GM12875 (cell line): ENCODE measurements around the gene TET3.

Experiments used
- H3K4me3 ChIP-seq: one replicate; pipeline ENCODE4 v1.5.1; 2011; ENCODE audit warnings: low read depth, low read length, control low read depth
- TF ChIP-seq, protein P1 (sequence below): IDR thresholded peaks from 2 replicates; pipeline ENCODE4 v1.5.1; 2011; ENCODE audit warnings: low read depth, mild to moderate bottlenecking, control low read depth, inconsistent platforms, low read length, moderate library complexity, borderline replicate concordance; ENCODE audit not compliant: insufficient read depth

Gene TET3

DNA sequence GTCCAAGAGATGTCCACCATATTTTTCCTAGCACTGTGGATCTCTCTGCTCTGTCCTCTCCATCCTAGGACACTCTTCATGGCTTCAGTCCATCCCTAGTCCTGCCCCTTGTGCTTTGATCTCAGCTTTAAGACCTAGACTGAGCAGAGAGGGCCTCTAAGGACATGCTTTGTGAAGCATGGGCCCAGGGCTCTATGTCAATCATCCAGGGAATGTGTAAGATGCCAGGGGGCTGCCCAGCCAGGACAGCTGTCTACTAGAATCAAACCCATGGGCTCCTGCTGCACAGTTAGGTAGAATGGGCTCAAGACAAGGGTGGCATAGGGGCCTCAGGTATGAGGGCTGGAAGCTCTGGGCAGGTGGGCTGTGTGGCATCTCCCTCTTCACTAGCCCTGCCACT lies 24.9 kb downstream of the TET3 start:
- TF ChIP-seq, protein P1, sequence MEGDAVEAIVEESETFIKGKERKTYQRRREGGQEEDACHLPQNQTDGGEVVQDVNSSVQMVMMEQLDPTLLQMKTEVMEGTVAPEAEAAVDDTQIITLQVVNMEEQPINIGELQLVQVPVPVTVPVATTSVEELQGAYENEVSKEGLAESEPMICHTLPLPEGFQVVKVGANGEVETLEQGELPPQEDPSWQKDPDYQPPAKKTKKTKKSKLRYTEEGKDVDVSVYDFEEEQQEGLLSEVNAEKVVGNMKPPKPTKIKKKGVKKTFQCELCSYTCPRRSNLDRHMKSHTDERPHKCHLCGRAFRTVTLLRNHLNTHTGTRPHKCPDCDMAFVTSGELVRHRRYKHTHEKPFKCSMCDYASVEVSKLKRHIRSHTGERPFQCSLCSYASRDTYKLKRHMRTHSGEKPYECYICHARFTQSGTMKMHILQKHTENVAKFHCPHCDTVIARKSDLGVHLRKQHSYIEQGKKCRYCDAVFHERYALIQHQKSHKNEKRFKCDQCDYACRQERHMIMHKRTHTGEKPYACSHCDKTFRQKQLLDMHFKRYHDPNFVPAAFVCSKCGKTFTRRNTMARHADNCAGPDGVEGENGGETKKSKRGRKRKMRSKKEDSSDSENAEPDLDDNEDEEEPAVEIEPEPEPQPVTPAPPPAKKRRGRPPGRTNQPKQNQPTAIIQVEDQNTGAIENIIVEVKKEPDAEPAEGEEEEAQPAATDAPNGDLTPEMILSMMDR = no peak
- H3K4me3 ChIP-seq = no peak overlapping the region

DNA sequence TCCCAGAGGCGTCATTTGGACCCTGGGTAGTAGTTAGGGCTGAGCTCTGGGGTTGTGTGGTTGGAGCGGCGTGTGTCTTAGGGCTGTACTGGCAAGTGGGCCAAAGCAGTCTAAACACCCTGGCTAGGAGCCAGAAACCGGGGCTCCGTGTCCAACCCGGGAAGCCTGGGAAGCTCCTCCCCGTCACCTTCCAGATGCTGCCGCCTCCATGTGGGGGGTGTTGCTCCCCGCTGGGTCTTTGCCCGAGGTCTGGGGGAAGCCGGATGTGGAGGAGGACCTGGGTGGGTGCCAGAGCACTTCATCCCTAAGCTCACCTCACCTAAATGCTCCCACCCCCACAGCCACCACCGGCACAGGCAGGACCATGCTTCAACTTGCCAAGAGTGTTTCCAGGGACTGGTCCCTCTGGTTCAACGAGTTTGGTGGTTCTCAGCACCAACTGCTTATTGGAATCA lies 25.4 kb downstream of the TET3 start:
- TF ChIP-seq, protein P1 = no peak
- no peak overlapping the region for H3K4me3 ChIP-seq

DNA sequence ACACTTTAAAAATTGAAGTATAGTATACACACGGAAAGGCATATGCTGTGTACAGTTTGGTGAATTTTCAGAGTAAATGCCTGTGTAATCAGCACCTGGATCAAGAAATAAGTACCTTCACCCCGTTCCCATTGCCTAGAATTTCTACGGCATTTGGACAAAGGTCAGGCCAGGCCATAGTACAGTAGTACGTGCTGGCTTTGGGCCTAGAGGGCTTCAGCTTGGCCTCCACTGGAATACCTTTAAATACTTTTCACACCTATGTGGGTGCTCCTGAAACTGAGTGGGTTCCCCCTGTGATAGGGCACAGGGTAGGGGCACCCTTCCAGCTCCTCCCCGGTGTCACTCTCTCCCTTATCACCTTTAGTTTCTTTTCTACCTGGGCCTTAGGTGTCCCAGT lies 26.5 kb downstream of the TET3 start:
- TF ChIP-seq, protein P1 = no peak
- no peak overlapping the region for H3K4me3 ChIP-seq

DNA sequence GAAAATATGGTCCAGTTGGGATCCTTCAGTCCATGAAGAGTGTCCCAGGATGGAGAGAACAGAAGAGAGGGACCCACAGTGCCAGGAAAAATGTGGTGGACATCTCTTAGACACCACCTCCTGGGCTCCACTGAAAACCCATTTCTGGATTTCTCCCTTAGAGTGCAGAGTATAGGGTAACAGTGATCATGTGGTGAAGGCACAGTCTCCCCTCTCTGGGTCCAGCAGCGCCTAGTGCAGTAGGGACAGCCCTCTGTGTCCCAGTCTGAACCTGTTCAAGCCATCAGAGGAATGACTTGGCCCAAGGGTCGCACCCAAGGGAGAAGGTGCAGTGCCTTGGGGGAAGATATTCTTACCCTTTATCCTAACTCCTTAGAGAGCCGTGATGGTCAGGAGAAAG lies 30.1 kb downstream of the TET3 start:
- H3K4me3 ChIP-seq = no peak overlapping the region
- TF ChIP-seq, protein P1 = no peak

DNA sequence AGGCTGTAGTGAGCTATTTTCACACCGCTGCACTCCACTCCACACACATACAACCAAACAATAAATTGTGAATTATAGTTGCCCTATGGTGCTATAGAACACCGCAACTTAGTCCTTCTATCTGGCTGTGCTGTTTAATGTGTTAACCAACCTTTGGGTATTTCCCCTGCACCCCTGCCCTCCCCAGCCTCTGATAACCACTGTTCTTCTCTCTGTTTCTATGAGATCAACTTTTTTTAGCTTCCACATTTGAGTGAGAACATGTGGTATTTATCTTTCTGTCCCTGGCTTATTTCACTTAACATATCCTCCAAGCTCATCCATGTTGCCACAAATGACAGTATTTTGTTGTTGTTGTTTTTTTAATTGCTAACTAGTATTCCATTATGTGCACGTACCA lies 32.5 kb downstream of the TET3 start:
- no peak overlapping the region for H3K4me3 ChIP-seq
- TF ChIP-seq, protein P1 = no peak

DNA sequence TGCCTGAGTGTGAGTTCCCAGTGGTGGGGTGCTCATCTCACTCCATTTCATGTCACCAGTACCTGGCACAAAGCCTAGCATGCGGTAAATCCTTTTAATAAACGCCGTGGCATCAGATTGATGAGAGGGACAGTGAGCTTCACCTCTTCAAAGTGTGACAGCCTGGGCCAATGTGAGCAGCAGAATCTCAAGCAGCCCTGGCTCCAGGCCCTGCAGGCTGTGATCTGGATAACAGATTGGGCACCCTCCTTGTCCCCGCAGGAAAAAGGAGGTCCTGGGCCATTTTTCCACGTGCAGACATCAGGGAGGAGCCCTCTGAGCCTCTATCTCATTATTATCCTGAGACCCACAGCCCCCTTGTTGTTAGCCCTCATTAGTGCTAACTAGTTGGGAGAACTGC lies 34.8 kb downstream of the TET3 start:
- no peak overlapping the region for H3K4me3 ChIP-seq
- TF ChIP-seq, protein P1 = no peak

DNA sequence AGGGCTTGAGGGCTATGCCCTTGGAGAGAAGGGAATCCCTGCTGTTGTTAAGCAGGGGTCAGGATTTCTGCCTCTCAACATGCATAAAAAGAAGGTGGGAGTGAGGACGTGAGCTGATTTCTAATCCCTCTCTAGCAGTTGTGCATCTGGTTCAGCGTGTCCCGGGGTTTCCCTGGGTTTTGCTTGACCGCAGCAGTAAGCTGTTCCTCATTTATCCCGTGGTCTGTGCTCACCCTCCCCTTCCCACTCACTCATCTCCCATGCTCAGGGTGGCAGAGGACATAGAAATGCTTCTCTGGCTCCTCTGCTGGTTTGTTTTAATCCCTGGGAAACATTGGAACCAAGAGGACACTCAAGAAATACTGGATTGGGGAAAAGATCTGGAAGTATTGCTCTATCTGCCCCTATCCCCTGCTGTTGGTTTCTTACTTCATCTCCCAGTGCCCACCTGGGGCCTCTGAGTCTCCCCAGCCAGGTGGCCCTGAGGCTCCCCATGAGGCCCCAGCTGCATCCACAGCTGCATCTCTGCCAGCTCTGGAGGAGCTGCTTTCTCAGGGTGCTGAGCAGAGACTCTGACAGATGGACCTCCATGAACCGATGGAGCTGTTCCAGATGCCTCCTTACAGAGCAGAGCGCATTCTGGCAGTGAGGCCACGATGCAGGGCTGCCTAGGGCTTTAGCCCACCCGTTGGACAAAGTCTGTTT lies 36.1 kb downstream of the TET3 start:
- H3K4me3 ChIP-seq = no peak overlapping the region
- TF ChIP-seq, protein P1 = no peak
